HUES48 (cell line): ENCODE data around the gene TOP2A.

Experiments used
- H3K27ac ChIP-seq: one replicate; pipeline ENCODE4 v1.7.0; 2013; ENCODE audit warnings: low read depth, low read length, inconsistent platforms
- H3K27me3 ChIP-seq: 2 replicates; pipeline ENCODE4 v1.6.1; 2013; ENCODE audit warnings: mild to moderate bottlenecking, low read length; ENCODE audit not compliant: control insufficient read depth, insufficient read depth
- H3K36me3 ChIP-seq: 2 replicates; pipeline ENCODE4 v1.6.1; 2013; ENCODE audit warnings: low read length; ENCODE audit not compliant: control insufficient read depth, insufficient read depth
- H3K4me1 ChIP-seq: 2 replicates; pipeline ENCODE4 v1.6.1; 2013; ENCODE audit warnings: mild to moderate bottlenecking, low read length; ENCODE audit not compliant: control insufficient read depth, insufficient read depth
- H3K4me3 ChIP-seq: 2 replicates; pipeline ENCODE4 v1.5.1; 2013; ENCODE audit warnings: mild to moderate bottlenecking, low read depth, low read length
- H3K9ac ChIP-seq: 2 replicates; pipeline ENCODE4 v1.6.1; 2013; ENCODE audit warnings: mild to moderate bottlenecking, low read depth, low read length, moderate library complexity
- H3K9me3 ChIP-seq: 2 replicates; pipeline ENCODE4 v1.6.1; 2013; ENCODE audit warnings: low read length; ENCODE audit not compliant: control insufficient read depth, insufficient read depth

Gene TOP2A

GRCh38 chr17:40354221-40355122 lies 63.2 kb downstream of the TOP2A start:
- Histone ChIP-seq H3K27ac (no peak overlapping the region), H3K36me3 (peaks cover 19% of the 10 kb centered on the region), H3K27me3 (peaks cover 6% of the 10 kb centered on the region)

GRCh38 chr17:40352779-40353394 lies 64.8 kb downstream of the TOP2A start:
- Histone ChIP-seq H3K4me1 (peaks cover 29% of the 10 kb centered on the region), H3K36me3 (peaks cover 22% of the 10 kb centered on the region)

More at GRCh38 chr17:40354221-40355122, 63.2 kb downstream of the TOP2A start:
- Histone ChIP-seq H3K9ac (no peak overlapping the region), H3K4me3 (no peak overlapping the region), H3K9me3 (no peaks in the 10 kb centered on the region), H3K4me1 (peaks cover 24% of the 10 kb centered on the region)

GRCh38 chr17:40352237-40352778 lies 65.4 kb downstream of the TOP2A start:
- Histone ChIP-seq H3K9me3 (no peaks in the 10 kb centered on the region), H3K27me3 (peaks cover 25% of the 10 kb centered on the region), H3K9ac (no peak overlapping the region), H3K27ac (no peak overlapping the region), H3K4me1 (peaks cover 34% of the 10 kb centered on the region), H3K4me3 (no peak overlapping the region), H3K36me3 (peaks cover 22% of the 10 kb centered on the region)

More at GRCh38 chr17:40352779-40353394, 64.8 kb downstream of the TOP2A start:
- Histone ChIP-seq H3K27me3 (peaks cover 21% of the 10 kb centered on the region), H3K27ac (no peak overlapping the region), H3K9me3 (no peaks in the 10 kb centered on the region), H3K4me3 (no peak overlapping the region), H3K9ac (no peak overlapping the region)

DNA sequence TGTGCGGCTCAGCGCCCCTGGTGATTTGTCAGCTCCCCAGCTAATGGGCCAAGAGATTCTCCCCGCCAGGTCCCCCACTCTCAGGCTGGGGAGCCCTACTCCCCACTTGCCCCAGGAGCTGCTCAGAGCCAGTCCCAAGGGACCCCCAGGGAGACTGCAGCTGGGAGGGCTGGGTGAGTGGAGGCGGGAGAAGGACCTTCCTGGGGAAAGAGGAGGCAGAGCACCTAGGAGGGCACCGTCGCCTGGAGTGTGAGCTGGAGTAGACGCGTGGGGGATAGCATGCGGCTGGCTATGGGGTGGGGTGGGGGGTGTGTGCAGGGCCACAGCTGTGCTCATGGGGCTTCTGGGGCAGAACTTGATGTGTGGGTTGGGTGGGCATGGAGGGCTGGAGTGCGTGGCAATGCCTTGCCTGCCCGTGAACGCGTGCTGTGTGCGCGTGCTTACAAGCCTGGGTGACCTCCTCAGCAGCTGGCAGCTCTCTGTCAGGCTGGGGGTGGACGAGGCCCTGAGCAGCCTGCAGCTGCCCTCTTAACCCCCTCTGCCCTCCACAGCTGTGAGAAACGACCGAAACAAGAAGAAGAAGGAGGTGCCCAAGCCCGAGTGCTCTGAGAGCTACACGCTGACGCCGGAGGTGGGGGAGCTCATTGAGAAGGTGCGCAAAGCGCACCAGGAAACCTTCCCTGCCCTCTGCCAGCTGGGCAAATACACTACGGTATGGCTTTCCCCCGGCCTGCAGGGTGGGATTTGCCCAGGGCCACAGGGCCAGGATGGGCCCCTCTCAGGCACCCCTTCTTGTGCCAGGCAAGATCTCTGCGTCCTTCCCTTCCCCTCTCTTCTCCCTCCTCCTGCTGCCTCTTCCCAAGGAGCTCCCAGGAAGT lies 66.1 kb downstream of the TOP2A start:
- peaks cover 22% of the 10 kb centered on the region for H3K36me3 ChIP-seq
- peaks cover 41% of the 10 kb centered on the region for H3K4me1 ChIP-seq
- H3K27ac ChIP-seq, result no peak overlapping the region
- H3K9me3 ChIP-seq, result no peaks in the 10 kb centered on the region
- no peak overlapping the region for H3K9ac ChIP-seq
- H3K27me3 ChIP-seq, result peaks cover 32% of the 10 kb centered on the region
- no peak overlapping the region for H3K4me3 ChIP-seq

GRCh38 chr17:40350689-40351358 lies 66.9 kb downstream of the TOP2A start:
- Histone ChIP-seq H3K4me1 (peaks cover 47% of the 10 kb centered on the region), H3K27me3 (peaks cover 35% of the 10 kb centered on the region), H3K27ac (no peak overlapping the region), H3K36me3 (peaks cover 22% of the 10 kb centered on the region), H3K4me3 (no peak overlapping the region), H3K9ac (no peak overlapping the region), H3K9me3 (no peaks in the 10 kb centered on the region)

- Histone ChIP-seq H3K9me3 (no peaks in the 10 kb centered on the region), H3K4me1 (peaks cover 53% of the 10 kb centered on the region), H3K27me3 (peaks cover 43% of the 10 kb centered on the region), H3K9ac (no peak overlapping the region), H3K36me3 (peaks cover 22% of the 10 kb centered on the region), H3K27ac (no peak overlapping the region), H3K4me3 (no peak overlapping the region)
Observed at GRCh38 chr17:40349895-40350688, 67.6 kb downstream of the TOP2A start.

DNA sequence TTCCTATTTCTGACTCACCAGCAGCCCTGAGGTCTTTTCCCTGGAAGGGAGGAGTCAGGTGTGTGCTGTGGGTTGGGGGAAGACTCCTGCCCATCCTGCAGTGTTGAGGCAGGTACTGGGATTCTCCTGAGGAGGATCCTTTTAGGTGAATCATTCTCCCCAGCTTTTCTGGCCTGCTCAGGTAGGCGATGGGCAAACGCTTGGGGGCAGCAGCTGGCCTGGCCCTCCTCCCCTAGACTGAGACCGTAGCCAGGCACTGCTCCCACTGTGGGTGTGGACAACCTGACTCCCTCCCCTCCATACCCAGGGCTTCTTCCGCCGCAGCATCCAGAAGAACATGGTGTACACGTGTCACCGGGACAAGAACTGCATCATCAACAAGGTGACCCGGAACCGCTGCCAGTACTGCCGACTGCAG lies 68.2 kb downstream of the TOP2A start:
- Histone ChIP-seq H3K4me3 (no peak overlapping the region), H3K36me3 (peaks cover 22% of the 10 kb centered on the region), H3K9me3 (no peaks in the 10 kb centered on the region), H3K27me3 (peaks cover 49% of the 10 kb centered on the region), H3K9ac (no peak overlapping the region), H3K4me1 (peaks cover 56% of the 10 kb centered on the region), H3K27ac (no peak overlapping the region)

GRCh38 chr17:40348562-40349476 lies 68.9 kb downstream of the TOP2A start:
- H3K4me1 ChIP-seq, result peaks cover 62% of the 10 kb centered on the region
- H3K9ac ChIP-seq, result no peak overlapping the region
- no peak overlapping the region for H3K27ac ChIP-seq
- H3K27me3 ChIP-seq, result peaks cover 55% of the 10 kb centered on the region
- H3K4me3 ChIP-seq, result no peak overlapping the region
- H3K9me3 ChIP-seq, result no peaks in the 10 kb centered on the region
- H3K36me3 ChIP-seq, result peaks cover 22% of the 10 kb centered on the region

- peaks cover 69% of the 10 kb centered on the region for H3K4me1 ChIP-seq
- peaks cover 22% of the 10 kb centered on the region for H3K36me3 ChIP-seq
- H3K9ac ChIP-seq, result no peak overlapping the region
- peaks cover 62% of the 10 kb centered on the region for H3K27me3 ChIP-seq
- peak overlapping the region; percentile 41; the same call in 1 of the 2 replicates for H3K4me3 ChIP-seq
- H3K27ac ChIP-seq, result no peak overlapping the region
- no peaks in the 10 kb centered on the region for H3K9me3 ChIP-seq
Observed at GRCh38 chr17:40348136-40348504, 69.6 kb downstream of the TOP2A start.
